HEK293T (cell line): ENCODE measurements around the gene IL4R.

Experiments used
- BHLHE40 ChIP-seq: fragments of 450-650 bp; IDR thresholded peaks from 2 replicates; pipeline ENCODE4 v1.6.1; 2016; ENCODE audit warnings: mild to moderate bottlenecking, moderate library complexity, borderline replicate concordance
- ELF4 ChIP-seq: fragments of 450-650 bp; IDR thresholded peaks from 2 replicates; pipeline ENCODE4 v1.6.1; 2017; ENCODE audit warnings: antibody characterized with exemption
- FOXA1 ChIP-seq: fragments of 450-650 bp; IDR thresholded peaks from 2 replicates; pipeline ENCODE4 v1.6.1; 2016; ENCODE audit warnings: mild to moderate bottlenecking
- FOXK2 ChIP-seq: fragments of 450-650 bp; IDR thresholded peaks from 2 replicates; pipeline ENCODE4 v1.6.1; 2016; ENCODE audit warnings: mild to moderate bottlenecking
- FOXM1 ChIP-seq: fragments of 450-650 bp; IDR thresholded peaks from 2 replicates; pipeline ENCODE4 v1.6.1; 2017; ENCODE audit warnings: mild to moderate bottlenecking, borderline replicate concordance
- SP1 ChIP-seq: fragments of 450-650 bp; IDR thresholded peaks from 2 replicates; pipeline ENCODE4 v1.6.1; 2017
- SUZ12 ChIP-seq: fragments of 450-650 bp; IDR thresholded peaks from 2 replicates; pipeline ENCODE4 v1.6.1; 2016; ENCODE audit warnings: mild to moderate bottlenecking
- TARDBP ChIP-seq: fragments of 450-650 bp; IDR thresholded peaks from 2 replicates; pipeline ENCODE4 v1.6.1; 2016
- ZNF384 ChIP-seq: fragments of 450-650 bp; IDR thresholded peaks from 2 replicates; pipeline ENCODE4 v1.6.1; 2016

GRCh38 chr16:27289669-27290068, 24.1 kb upstream of the IL4R start:
- TF ChIP-seq ELF4 (no peak), ZNF384 (no peak), SUZ12 (no peak), BHLHE40 (no peak), TARDBP (no peak), SP1 (no peak), FOXK2 (no peak), FOXA1 (no peak), FOXM1 (no peak)
